NCI-H2029 (cell line): Measurements from ENCODE around the gene ZNF835.
"Not testable (repeated sequence)": the region's sequence is repeated elsewhere in the genome, so short reads cannot be mapped to it uniquely, and the experiment has no call there.

Source experiments
- DNase-seq: peaks from one replicate; lab custom pipeline; 2025; lab: John Stamatoyannopoulos, UW

Gene ZNF835

GRCh38 chr19:56671613-56671994, at the start of gene ZNF835:
TSS of gene ZNF835 (minus strand) at chr19:56671757. CDS start at chr19:56665198, 6,559 bp downstream.
- DNase-seq: no peak

- no peak for DNase-seq
Measured at GRCh38 chr19:56720281-56720680, 48.7 kb upstream of the ZNF835 start.

- DNase-seq: no peak
Measured at GRCh38 chr19:56718231-56718630, 46.7 kb upstream of the ZNF835 start.

- DNase-seq: no peak
Measured at GRCh38 chr19:56712611-56713276, 41.2 kb upstream of the ZNF835 start.

- DNase-seq: no peak
Measured at GRCh38 chr19:56710437-56710836, 38.9 kb upstream of the ZNF835 start.

GRCh38 chr19:56707821-56708220, 36.3 kb upstream of the ZNF835 start:
- DNase-seq: no peak

- DNase-seq: no peak
Measured at GRCh38 chr19:56705939-56706338, 34.4 kb upstream of the ZNF835 start.

- no peak for DNase-seq
Measured at GRCh38 chr19:56701895-56702294, 30.3 kb upstream of the ZNF835 start.

GRCh38 chr19:56699552-56699951, 28.0 kb upstream of the ZNF835 start:
- no peak for DNase-seq

GRCh38 chr19:56692206-56692895, 20.8 kb upstream of the ZNF835 start:
- DNase-seq: no peak

GRCh38 chr19:56690670-56691069, 19.1 kb upstream of the ZNF835 start:
- DNase-seq: no peak

GRCh38 chr19:56689198-56689597, 17.6 kb upstream of the ZNF835 start:
- no peak for DNase-seq

- DNase-seq: no peak
Measured at GRCh38 chr19:56687031-56687430, 15.5 kb upstream of the ZNF835 start.

GRCh38 chr19:56683116-56683515, 11.6 kb upstream of the ZNF835 start:
- no peak for DNase-seq

GRCh38 chr19:56681702-56682101, 10.1 kb upstream of the ZNF835 start:
- no peak for DNase-seq

GRCh38 chr19:56678205-56678604, 6.6 kb upstream of the ZNF835 start:
- no peak for DNase-seq

GRCh38 chr19:56672610-56673009, 1.1 kb upstream of the ZNF835 start:
- not testable (repeated sequence) for DNase-seq

GRCh38 chr19:56670961-56671612, 470 bp downstream of the ZNF835 start:
- DNase-seq: no peak

- no peak for DNase-seq
Measured at GRCh38 chr19:56670401-56670960, 1.1 kb downstream of the ZNF835 start.

GRCh38 chr19:56668676-56669075, 2.9 kb downstream of the ZNF835 start:
- no peak for DNase-seq

GRCh38 chr19:56667311-56667870, 4.2 kb downstream of the ZNF835 start:
- DNase-seq: no peak

- DNase-seq: no peak
Measured at GRCh38 chr19:56664511-56664910, 7.0 kb downstream of the ZNF835 start.
